DOHH2 (cell line): ENCODE data around the gene WASF2.

Experiments
- EZH2phosphoT487 ChIP-seq: fragments of 200-600 bp; sonication (generic); IDR thresholded peaks from 2 replicates; pipeline ENCODE4 v1.6.1; 2017; ENCODE audit warnings: borderline replicate concordance, mild to moderate bottlenecking, antibody characterized with exemption, low read length, moderate library complexity, mixed read lengths
- TF ChIP-seq, protein P1 (sequence below): fragments of 200-600 bp; sonication (generic); IDR thresholded peaks from one replicate; pipeline ENCODE4 v1.5.1; 2014; ENCODE audit warnings: antibody characterized with exemption, mild to moderate bottlenecking, low read depth, low read length; ENCODE audit not compliant: poor library complexity, severe bottlenecking

DNA sequence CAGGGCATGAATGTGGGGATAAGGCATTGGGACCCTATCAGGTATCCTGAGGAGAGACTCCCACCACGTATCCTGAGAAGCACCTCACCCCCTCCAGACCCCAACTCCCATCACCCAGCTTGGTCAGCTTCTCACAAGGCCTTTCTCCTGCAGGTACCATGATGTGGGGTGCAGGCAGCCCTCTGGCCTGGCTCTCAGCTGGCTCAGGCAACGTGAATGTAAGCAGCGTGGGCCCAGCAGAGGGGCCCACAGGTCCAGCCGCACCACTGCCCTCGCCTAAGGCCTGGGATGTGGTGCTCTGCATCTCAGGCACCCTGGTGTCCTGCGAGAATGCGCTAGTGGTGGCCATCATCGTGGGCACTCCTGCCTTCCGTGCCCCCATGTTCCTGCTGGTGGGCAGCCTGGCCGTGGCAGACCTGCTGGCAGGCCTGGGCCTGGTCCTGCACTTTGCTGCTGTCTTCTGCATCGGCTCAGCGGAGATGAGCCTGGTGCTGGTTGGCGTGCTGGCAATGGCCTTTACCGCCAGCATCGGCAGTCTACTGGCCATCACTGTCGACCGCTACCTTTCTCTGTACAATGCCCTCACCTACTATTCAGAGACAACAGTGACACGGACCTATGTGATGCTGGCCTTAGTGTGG is 96.2 kb downstream of the WASF2 start:
- TF ChIP-seq EZH2phosphoT487 = no peak
- TF ChIP-seq, protein P1, sequence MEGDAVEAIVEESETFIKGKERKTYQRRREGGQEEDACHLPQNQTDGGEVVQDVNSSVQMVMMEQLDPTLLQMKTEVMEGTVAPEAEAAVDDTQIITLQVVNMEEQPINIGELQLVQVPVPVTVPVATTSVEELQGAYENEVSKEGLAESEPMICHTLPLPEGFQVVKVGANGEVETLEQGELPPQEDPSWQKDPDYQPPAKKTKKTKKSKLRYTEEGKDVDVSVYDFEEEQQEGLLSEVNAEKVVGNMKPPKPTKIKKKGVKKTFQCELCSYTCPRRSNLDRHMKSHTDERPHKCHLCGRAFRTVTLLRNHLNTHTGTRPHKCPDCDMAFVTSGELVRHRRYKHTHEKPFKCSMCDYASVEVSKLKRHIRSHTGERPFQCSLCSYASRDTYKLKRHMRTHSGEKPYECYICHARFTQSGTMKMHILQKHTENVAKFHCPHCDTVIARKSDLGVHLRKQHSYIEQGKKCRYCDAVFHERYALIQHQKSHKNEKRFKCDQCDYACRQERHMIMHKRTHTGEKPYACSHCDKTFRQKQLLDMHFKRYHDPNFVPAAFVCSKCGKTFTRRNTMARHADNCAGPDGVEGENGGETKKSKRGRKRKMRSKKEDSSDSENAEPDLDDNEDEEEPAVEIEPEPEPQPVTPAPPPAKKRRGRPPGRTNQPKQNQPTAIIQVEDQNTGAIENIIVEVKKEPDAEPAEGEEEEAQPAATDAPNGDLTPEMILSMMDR = no peak
